Measurements from ENCODE around the gene PGPEP1. TPM values are rescaled to one million over a fixed set of nuclear protein-coding genes. Genes with fewer than 3 reads are reported as not detected.

PGPEP1 gene
- polyA plus RNA-seq, 3 donors: 10.3 to 25.1 (median 10.3) TPM

- TF ChIP-seq CTCF (IDR thresholded peaks at IDR 0.05): no peak
- Histone ChIP-seq H3K9me3 (replicated peaks in 1 of 2; ENCODE audit: control insufficient read depth in 1 of 2, insufficient read depth in 1 of 2, low read length in 2 of 2) (no peaks in the 10 kb centered on the region), H4K20me1 (ENCODE audit: insufficient read depth, low read length) (peaks cover 9% of the 10 kb centered on the region), H3K27ac (ENCODE audit: low read depth in 1 of 2, low read length in 2 of 2) (peak overlapping the region; percentile 14 to 89), H3K4me3 (replicated peaks in 1 of 3; ENCODE audit: low read depth in 2 of 3, low read length in 3 of 3) (peak overlapping the region in 2 of 3 experiments; percentile 84 to 85), H3K27me3 (ENCODE audit: control insufficient read depth in 2 of 2, insufficient read depth in 2 of 2, low read length in 2 of 2) (no peaks in the 10 kb centered on the region), H3K4me1 (ENCODE audit: control insufficient read depth in 1 of 2, insufficient read depth in 2 of 2, low read length in 2 of 2) (peaks cover 39 to 46% of the 10 kb centered on the region in 2 donors), H3K4me2 (replicated peaks; ENCODE audit: extremely low read depth, low read length, poor library complexity, severe bottlenecking) (peak overlapping the region; percentile 86), H3K9ac (ENCODE audit: insufficient read depth, low read length, poor library complexity, severe bottlenecking) (no peak overlapping the region), H2AFZ (ENCODE audit: insufficient read depth, low read depth, low read length, poor library complexity, severe bottlenecking) (peak overlapping the region; percentile 8), H3K79me2 (ENCODE audit: insufficient read depth, low read length) (peaks cover 12% of the 10 kb centered on the region), H3K36me3 (replicated peaks in 1 of 2; ENCODE audit: control insufficient read depth in 1 of 2, insufficient read depth in 2 of 2, low read length in 2 of 2) (peaks cover 8 to 18% of the 10 kb centered on the region in 2 donors)
- 0% methylated on average over 1 of the region's 6 CpGs for WGBS (ENCODE audit: insufficient coverage)
- no peaks in the 10 kb centered on the region for H3K9me3 Mint-ChIP-seq
- H3K27me3 Mint-ChIP-seq (ENCODE audit: low read depth in 3 of 3): peaks cover 0 to 8% (median 2%) of the 10 kb centered on the region in 3 donors
- intact Hi-C loops (cut with micrococcal nuclease): loop anchor here in 1 of 2 donors (5.0 kb wide), 1 partner anchor 38 kb away; no protein-coding TSS in a partner anchor
- no peak for DNase-seq
- H3K36me3 Mint-ChIP-seq: peaks cover 19 to 27% of the 10 kb centered on the region in 2 donors
- peak overlapping the region; percentile 65 to 84 for H3K4me3 Mint-ChIP-seq
- H3K27ac Mint-ChIP-seq: peak overlapping the region in 5 of 7 donors; percentile 61 to 86 (median 80)
- peaks cover 43% of the 10 kb centered on the region for H3K4me1 Mint-ChIP-seq
Measured at GRCh38 chr19:18339723-18340122, 675 bp upstream of the PGPEP1 start.

GRCh38 chr19:18340990-18341868 is 831 bp downstream of the PGPEP1 start:
- peak overlapping the region; percentile 81 to 89 for H3K27ac ChIP-seq (ENCODE audit: low read depth in 1 of 2, low read length in 2 of 2)
- H3K4me1 ChIP-seq (ENCODE audit: control insufficient read depth in 1 of 2, insufficient read depth in 2 of 2, low read length in 2 of 2): peaks cover 41 to 46% of the 10 kb centered on the region in 2 donors
- H2AFZ ChIP-seq (ENCODE audit: insufficient read depth, low read depth, low read length, poor library complexity, severe bottlenecking): peak overlapping the region; percentile 66
- H3K9ac ChIP-seq (ENCODE audit: insufficient read depth, low read length, poor library complexity, severe bottlenecking): peak overlapping the region; percentile 90
- intact Hi-C loops (cut with micrococcal nuclease): loop anchor here in 1 of 2 donors (5.0 kb wide), 1 partner anchor 36 kb away; no protein-coding TSS in a partner anchor
- peaks cover 10 to 26% of the 10 kb centered on the region in 2 donors for H3K36me3 ChIP-seq (replicated peaks in 1 of 2; ENCODE audit: control insufficient read depth in 1 of 2, insufficient read depth in 2 of 2, low read length in 2 of 2)
- H3K27me3 Mint-ChIP-seq (ENCODE audit: low read depth in 3 of 3): peaks cover 0 to 5% (median 0%) of the 10 kb centered on the region in 3 donors
- peaks cover 12% of the 10 kb centered on the region for H3K79me2 ChIP-seq (ENCODE audit: insufficient read depth, low read length)
- H4K20me1 ChIP-seq (ENCODE audit: insufficient read depth, low read length): peaks cover 9% of the 10 kb centered on the region
- no peak for TF ChIP-seq CTCF (IDR thresholded peaks at IDR 0.05)
- no peaks in the 10 kb centered on the region for H3K9me3 Mint-ChIP-seq
- H3K36me3 Mint-ChIP-seq: peaks cover 30 to 40% of the 10 kb centered on the region in 2 donors
- peak; percentile 82 to 90 (median 83) for DNase-seq
- H3K4me3 Mint-ChIP-seq: peak overlapping the region; percentile 84 to 92
- H3K4me2 ChIP-seq (replicated peaks; ENCODE audit: extremely low read depth, low read length, poor library complexity, severe bottlenecking): peak overlapping the region; percentile 86
- H3K27me3 ChIP-seq (ENCODE audit: control insufficient read depth in 2 of 2, insufficient read depth in 2 of 2, low read length in 2 of 2): no peaks in the 10 kb centered on the region
- H3K9me3 ChIP-seq (replicated peaks in 1 of 2; ENCODE audit: control insufficient read depth in 1 of 2, insufficient read depth in 1 of 2, low read length in 2 of 2): no peaks in the 10 kb centered on the region
- WGBS (ENCODE audit: insufficient coverage): 0% methylated on average over 7 of the region's 18 CpGs
- H3K4me1 Mint-ChIP-seq: peaks cover 52% of the 10 kb centered on the region
- H3K4me3 ChIP-seq (replicated peaks in 1 of 3; ENCODE audit: low read depth in 2 of 3, low read length in 3 of 3): peak overlapping the region; percentile 56 to 85 (median 84)
- H3K27ac Mint-ChIP-seq: peak overlapping the region; percentile 70 to 92 (median 87)

Data from CD14-positive monocyte (primary cell).